Neuronal stem cell (in vitro differentiated cells): ENCODE measurements around the gene NPEPPS.

Experiments
- DNase-seq: peaks from one replicate; pipeline ENCODE4 v3.0.0-alpha.2; 2013; ENCODE audit warnings: low spot score
- H2AFZ ChIP-seq: one replicate; pipeline ENCODE4 v1.6.1; 2013; ENCODE audit warnings: mild to moderate bottlenecking, low read length, inconsistent platforms
- H2AK5ac ChIP-seq: 2 replicates; pipeline ENCODE4 v1.6.1; 2013; ENCODE audit warnings: low read depth, mild to moderate bottlenecking, inconsistent platforms, low read length, moderate library complexity, mixed read lengths
- H2BK120ac ChIP-seq: 2 replicates; pipeline ENCODE4 v1.6.1; 2013; ENCODE audit warnings: low read depth, mild to moderate bottlenecking, inconsistent platforms, low read length, moderate library complexity, mixed read lengths
- H2BK12ac ChIP-seq: one replicate; pipeline ENCODE4 v1.6.1; 2013; ENCODE audit warnings: low read length, inconsistent platforms
- H2BK15ac ChIP-seq: 2 replicates; pipeline ENCODE4 v1.6.1; 2013; ENCODE audit warnings: mild to moderate bottlenecking, low read length, inconsistent platforms, mixed read lengths
- H2BK5ac ChIP-seq: one replicate; pipeline ENCODE4 v1.6.1; 2013; ENCODE audit warnings: inconsistent platforms, mild to moderate bottlenecking, low read length, moderate library complexity
- H3K14ac ChIP-seq: one replicate; pipeline ENCODE4 v1.6.1; 2013; ENCODE audit warnings: low read length, inconsistent platforms
- H3K18ac ChIP-seq: 2 replicates; pipeline ENCODE4 v1.6.1; 2013; ENCODE audit warnings: low read length, inconsistent platforms
- H3K23ac ChIP-seq: 2 replicates; pipeline ENCODE4 v1.6.1; 2013; ENCODE audit warnings: low read depth, mild to moderate bottlenecking, mixed read lengths, low read length, inconsistent platforms; ENCODE audit not compliant: poor library complexity
- H3K27ac ChIP-seq: replicated peaks from 3 replicates; pipeline ENCODE4 v1.5.1; 2013; ENCODE audit warnings: low read length, inconsistent platforms
- H3K27me3 ChIP-seq, 3 experiments: 2 replicates each; pipeline ENCODE4 v1.6.1; 2013; ENCODE audit warnings: low read length in 3 of 3, mild to moderate bottlenecking in 2 of 3, inconsistent platforms in 1 of 3, low read depth in 1 of 3, mixed read lengths in 1 of 3, moderate library complexity in 1 of 3; ENCODE audit not compliant: control insufficient read depth in 3 of 3, insufficient read depth in 3 of 3
- H3K36me3 ChIP-seq, 2 donors: replicated peaks in 1 of 2; 2 replicates each; pipeline ENCODE4 v1.6.1; 2013; ENCODE audit warnings: low read length in 2 of 2; ENCODE audit not compliant: control insufficient read depth in 2 of 2, insufficient read depth in 2 of 2
- H3K4ac ChIP-seq: 2 replicates; pipeline ENCODE4 v1.6.1; 2013; ENCODE audit warnings: inconsistent platforms, mild to moderate bottlenecking, low read length, moderate library complexity
- H3K4me1 ChIP-seq, 2 donors: 1 replicate in 1 of 2; 2 replicates in 1 of 2; pipeline ENCODE4 v1.6.1; 2013; ENCODE audit warnings: low read length in 2 of 2, low read depth in 1 of 2; ENCODE audit not compliant: control insufficient read depth in 2 of 2, insufficient read depth in 1 of 2
- H3K4me2 ChIP-seq: one replicate; pipeline ENCODE4 v1.6.1; 2013; ENCODE audit warnings: mild to moderate bottlenecking, low read length, inconsistent platforms; ENCODE audit not compliant: insufficient read depth, poor library complexity, severe bottlenecking
- H3K4me3 ChIP-seq, 2 donors: 2 replicates each; pipeline ENCODE4 v1.5.1; 2013; ENCODE audit warnings: low read length in 2 of 2, mild to moderate bottlenecking in 2 of 2, inconsistent platforms in 1 of 2, moderate library complexity in 1 of 2
- H3K79me1 ChIP-seq: one replicate; pipeline ENCODE4 v1.6.1; 2013; ENCODE audit warnings: low read depth, mild to moderate bottlenecking, inconsistent platforms, low read length, moderate library complexity
- H3K9ac ChIP-seq: one replicate; pipeline ENCODE4 v1.6.1; 2013; ENCODE audit warnings: mild to moderate bottlenecking, low read depth, low read length, inconsistent platforms; ENCODE audit not compliant: poor library complexity
- H3K9me3 ChIP-seq, 2 donors: replicated peaks in 1 of 2; 2 replicates each; pipeline versions ENCODE3 to v1.6.1; 2013; ENCODE audit warnings: low read length in 2 of 2, mild to moderate bottlenecking in 2 of 2, inconsistent platforms in 1 of 2, low read depth in 1 of 2, mixed read lengths in 1 of 2, moderate library complexity in 1 of 2; ENCODE audit not compliant: control insufficient read depth in 2 of 2, insufficient read depth in 1 of 2
- H4K8ac ChIP-seq: one replicate; pipeline ENCODE4 v1.6.1; 2013; ENCODE audit warnings: low read depth, mild to moderate bottlenecking, inconsistent platforms, low read length, moderate library complexity
- H4K91ac ChIP-seq: one replicate; pipeline ENCODE4 v1.6.1; 2013; ENCODE audit warnings: low read length, low read depth, mild to moderate bottlenecking, inconsistent platforms; ENCODE audit not compliant: poor library complexity
- WGBS, 2 donors: extraction: QIAGEN DNeasy Blood & Tissue Kit; methylation state at CpG; one replicate each; pipeline ENCODE4 v1.1.7; 2013; ENCODE audit warnings: missing lambda C conversion rate in 2 of 2, mixed read lengths in 1 of 2; ENCODE audit not compliant: insufficient read length in 2 of 2, insufficient replicate concordance in 1 of 2; ENCODE audit errors: extremely low coverage in 2 of 2; 5-methylcytosine and 5-hydroxymethylcytosine counted together

Gene NPEPPS

GRCh38 chr17:47611372-47612350 is 80.8 kb downstream of the NPEPPS start:
- Histone ChIP-seq H3K4me1 (no peaks in the 10 kb centered on the region), H3K14ac (no peak overlapping the region), H2BK5ac (no peak overlapping the region), H2BK15ac (no peak overlapping the region), H3K18ac (no peak overlapping the region), H3K27ac (no peak overlapping the region), H3K9ac (no peak overlapping the region), H2AFZ (no peak overlapping the region), H4K91ac (no peak overlapping the region), H2BK12ac (no peak overlapping the region), H3K23ac (no peak overlapping the region), H3K36me3 (peaks cover 11 to 84% of the 10 kb centered on the region in 2 donors), H2BK120ac (no peak overlapping the region), H3K27me3 (no peaks in the 10 kb centered on the region), H3K4ac (no peak overlapping the region), H4K8ac (no peak overlapping the region), H2AK5ac (no peak overlapping the region), H3K79me1 (no peaks in the 10 kb centered on the region), H3K4me3 (no peak overlapping the region), H3K9me3 (no peaks in the 10 kb centered on the region), H3K4me2 (no peak overlapping the region)
- WGBS, 2 donors: no CpG with 5 or more reads among the region's 5 CpGs
- no peak for DNase-seq

- Histone ChIP-seq H3K27me3 (no peaks in the 10 kb centered on the region), H2AFZ (no peak overlapping the region), H4K91ac (no peak overlapping the region), H3K79me1 (no peaks in the 10 kb centered on the region), H3K4me2 (no peak overlapping the region), H3K36me3 (peaks cover 11 to 90% of the 10 kb centered on the region in 2 donors), H2BK15ac (no peak overlapping the region), H4K8ac (no peak overlapping the region), H3K4me3 (no peak overlapping the region), H3K4ac (no peak overlapping the region), H2BK5ac (no peak overlapping the region), H3K4me1 (no peaks in the 10 kb centered on the region), H2BK12ac (no peak overlapping the region), H2BK120ac (no peak overlapping the region), H3K14ac (no peak overlapping the region), H3K27ac (no peak overlapping the region), H2AK5ac (no peak overlapping the region), H3K9ac (no peak overlapping the region), H3K9me3 (no peaks in the 10 kb centered on the region), H3K23ac (no peak overlapping the region), H3K18ac (no peak overlapping the region)
- no CpG with 5 or more reads among the region's 8 CpGs for WGBS, 2 donors
- peak; percentile 49 for DNase-seq
Measured at GRCh38 chr17:47615766-47616424, 85.0 kb downstream of the NPEPPS start.

GRCh38 chr17:47618410-47618809 is 87.5 kb downstream of the NPEPPS start:
- no peak overlapping the region for H2BK120ac ChIP-seq
- no peak overlapping the region for H3K4me2 ChIP-seq
- H4K8ac ChIP-seq: no peak overlapping the region
- H4K91ac ChIP-seq: no peak overlapping the region
- WGBS, 2 donors: no CpG with 5 or more reads among the region's 4 CpGs
- no peak overlapping the region for H2BK15ac ChIP-seq
- no peak overlapping the region for H3K23ac ChIP-seq
- no peaks in the 10 kb centered on the region for H3K27me3 ChIP-seq
- H3K4me1 ChIP-seq: peaks cover 3 to 13% of the 10 kb centered on the region in 2 donors
- H3K4ac ChIP-seq: no peak overlapping the region
- no peaks in the 10 kb centered on the region for H3K79me1 ChIP-seq
- no peaks in the 10 kb centered on the region for H3K9me3 ChIP-seq
- H2BK5ac ChIP-seq: no peak overlapping the region
- H2BK12ac ChIP-seq: no peak overlapping the region
- H3K14ac ChIP-seq: no peak overlapping the region
- H3K9ac ChIP-seq: no peak overlapping the region
- no peak overlapping the region for H3K27ac ChIP-seq
- no peak overlapping the region for H2AFZ ChIP-seq
- no peak overlapping the region for H2AK5ac ChIP-seq
- H3K18ac ChIP-seq: no peak overlapping the region
- no peak for DNase-seq
- no peak overlapping the region for H3K4me3 ChIP-seq
- peaks cover 11 to 93% of the 10 kb centered on the region in 2 donors for H3K36me3 ChIP-seq
